ENCODE data around the gene TMEM150C.

- TF ChIP-seq CTCF (IDR thresholded peaks at IDR 0.05; ENCODE audit: insufficient read depth, low read depth, low read length) (no peak), EZH2 (IDR thresholded peaks at IDR 0.05; ENCODE audit: insufficient read depth, low read length) (no peak)
Observed at GRCh38 chr4:82501154-82501442, 60.7 kb downstream of the TMEM150C start.
